Glomerular endothelial cell (primary cell): Measurements from ENCODE around the gene BEX3. TPM values are rescaled to one million over a fixed set of nuclear protein-coding genes. Genes with fewer than 3 reads are reported as not detected.

ENCODE experiments used
- DNase-seq: peaks from one replicate; pipeline ENCODE4 v3.0.0-alpha.2; 2011; ENCODE audit warnings: low read depth, low spot score; ENCODE audit errors: extremely low read depth
- total RNA-seq: library from RNA; depleted of rRNA; stranded (reverse); fragments of >200 nt; gene quantifications from 2 replicates; pipeline ENCODE4 v1.2.3, GENCODE V29; 2015

The BEX3 gene
- total RNA-seq, 1 donor from 2014 or later = 239 TPM

DNA sequence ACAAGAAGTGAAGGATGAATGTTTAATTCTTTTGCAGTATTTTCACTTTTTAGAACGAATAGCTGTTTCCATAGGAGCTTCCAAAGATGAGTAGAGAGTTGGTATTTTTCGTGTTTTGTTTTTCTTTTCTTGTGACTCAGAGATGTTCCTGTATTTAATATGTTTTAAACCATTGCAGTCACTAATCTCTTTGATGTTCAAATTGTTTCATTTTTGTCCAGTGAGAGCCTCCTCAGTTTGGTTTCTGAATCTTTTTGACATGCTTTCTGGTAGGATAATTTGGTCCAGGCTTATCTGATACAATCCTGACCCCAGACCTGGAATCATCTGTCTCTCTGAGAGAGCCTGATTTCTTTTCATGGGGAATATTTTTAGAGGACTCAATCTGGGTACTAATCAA, 41.6 kb downstream of the BEX3 start:
- no peak for DNase-seq

DNA sequence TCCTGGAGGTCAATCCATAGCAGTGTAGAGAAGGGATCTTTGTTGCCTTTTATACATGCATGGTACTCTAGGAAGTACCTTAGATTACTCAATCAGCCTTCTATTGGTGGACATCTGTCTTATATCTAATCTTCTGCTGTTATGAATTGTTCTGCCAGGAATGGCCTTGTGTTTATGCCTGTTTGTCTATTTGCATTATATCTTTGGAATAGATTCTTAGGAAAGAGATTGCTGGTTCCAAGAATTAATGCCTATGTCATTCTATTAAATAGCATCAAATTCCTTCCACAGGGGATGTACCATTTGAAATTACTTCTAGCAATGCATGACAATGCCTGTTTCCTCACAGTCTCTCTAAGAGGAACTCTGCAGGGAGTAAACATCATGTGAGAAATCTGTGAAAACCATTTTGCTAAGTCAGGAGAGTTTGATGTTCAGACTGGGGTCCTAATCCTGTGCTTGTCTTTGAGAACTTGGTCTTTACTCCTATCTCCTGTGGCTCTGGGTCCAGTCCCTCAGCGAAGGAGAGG, 42.5 kb downstream of the BEX3 start:
- DNase-seq = no peak

DNA sequence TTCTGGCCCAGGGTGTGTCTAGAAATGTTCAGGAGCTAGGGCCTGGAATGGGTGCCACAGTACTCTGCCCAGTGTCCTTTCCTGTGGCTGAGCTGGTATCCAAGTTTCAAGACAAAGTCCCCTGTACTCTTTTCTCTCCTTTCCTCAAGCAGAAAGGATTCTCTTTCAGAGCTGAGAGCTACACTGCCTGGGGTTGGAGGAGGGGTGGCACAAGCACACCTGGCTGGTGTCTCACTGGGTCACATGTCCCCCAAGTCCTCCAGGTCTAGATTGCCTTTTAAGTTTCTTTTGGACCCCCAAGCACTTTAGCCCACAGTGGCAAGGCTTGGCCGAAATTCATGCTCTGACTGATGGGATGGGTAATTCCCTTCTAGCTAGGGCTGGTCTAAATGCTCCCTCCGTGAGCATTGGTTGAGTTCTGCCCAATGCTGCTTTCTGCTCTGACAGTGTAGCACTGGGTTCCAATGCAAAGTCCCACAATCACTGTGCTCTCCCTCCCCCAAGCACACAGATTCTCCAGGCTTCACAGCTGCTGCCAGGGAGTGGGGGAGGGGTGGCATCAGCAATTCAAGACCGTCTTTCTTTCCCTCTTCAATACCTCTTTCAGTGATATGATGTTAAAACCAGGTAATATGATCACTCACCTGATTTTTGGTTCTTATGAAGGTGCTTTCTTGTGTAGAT, 47.8 kb downstream of the BEX3 start:
- DNase-seq = no peak

Other genes with a start within 250 kb of the BEX3 start
- 48.5 and 50.2 TPM in 2 replicates for gene BEX4, start 161.4 kb upstream of the BEX3 start, total RNA-seq
- gene TCEAL8, start 121.4 kb upstream of the BEX3 start, total RNA-seq = 85.0 and 86.9 TPM in 2 replicates
- gene TCEAL5, start 99.8 kb upstream of the BEX3 start, total RNA-seq = not detected in 2 replicates
- gene BEX2, start 65.5 kb upstream of the BEX3 start, total RNA-seq = 1.3 and 1.8 TPM in 2 replicates
- gene TCEAL7, start 46.3 kb upstream of the BEX3 start, total RNA-seq = 8.5 and 16.2 TPM in 2 replicates
- gene TCEAL9, start 20.0 kb upstream of the BEX3 start, total RNA-seq = 106 and 126 TPM in 2 replicates
- gene RAB40A, start 143.0 kb downstream of the BEX3 start, total RNA-seq = 0.12 TPM in 1 of 2 replicates, not detected in the other
- gene TCEAL4, start 209.0 kb downstream of the BEX3 start, total RNA-seq = 54.8 and 62.0 TPM in 2 replicates
- 17.3 and 19.0 TPM in 2 replicates for gene TCEAL3, start 231.4 kb downstream of the BEX3 start, total RNA-seq